ENCODE data around the gene ABCB11.

DNA sequence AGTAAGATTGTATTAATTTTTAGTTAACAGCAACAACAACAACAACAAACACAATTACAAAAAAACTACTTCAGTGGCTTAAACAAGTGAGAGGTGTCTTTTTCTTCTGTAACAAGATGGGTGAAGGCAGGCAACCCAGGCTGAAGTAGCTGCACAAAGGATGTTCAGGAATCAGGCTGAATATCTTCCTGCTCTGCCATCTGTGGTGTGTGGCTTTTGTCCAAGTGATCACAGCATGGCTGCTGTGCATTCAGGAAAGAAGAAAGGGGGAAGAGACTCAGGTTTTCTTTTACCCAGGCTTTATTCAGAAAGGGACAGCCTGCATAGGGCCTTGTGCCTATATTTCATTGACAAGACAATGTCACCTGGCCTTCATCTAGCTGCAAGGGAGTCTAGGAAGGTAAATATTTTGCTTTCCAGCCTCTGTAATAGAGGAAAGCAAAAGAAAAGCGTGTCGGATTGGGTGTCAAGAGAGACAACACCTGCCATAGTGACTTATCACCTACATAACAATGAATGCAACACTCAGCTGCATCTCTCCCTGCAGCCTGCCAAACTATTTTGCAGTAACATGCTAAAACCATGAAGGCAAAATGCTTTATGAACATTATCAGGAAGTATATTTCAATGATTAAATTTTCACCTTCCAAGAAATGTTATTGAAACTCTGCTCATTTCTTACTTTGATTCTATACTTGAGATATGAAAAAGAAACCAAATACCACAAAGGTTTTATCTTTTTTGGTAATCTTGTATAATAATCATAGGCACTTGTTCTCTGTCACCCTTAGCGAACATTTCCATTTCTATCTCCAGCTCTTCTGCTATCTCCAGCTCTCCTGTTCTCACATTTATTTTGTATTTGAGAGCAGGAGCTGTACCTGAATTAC is 115.4 kb downstream of the ABCB11 start:
- TF ChIP-seq, protein P1, sequence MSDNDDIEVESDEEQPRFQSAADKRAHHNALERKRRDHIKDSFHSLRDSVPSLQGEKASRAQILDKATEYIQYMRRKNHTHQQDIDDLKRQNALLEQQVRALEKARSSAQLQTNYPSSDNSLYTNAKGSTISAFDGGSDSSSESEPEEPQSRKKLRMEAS (IDR thresholded peaks at IDR 0.05; ENCODE audit: low read depth, low read length): no peak
- TF ChIP-seq MYC (IDR thresholded peaks at IDR 0.05; ENCODE audit: low read depth, low read length): no peak
